Activated T-helper 17 cell treated with anti-CD3 and anti-CD28 coated beads, Interleukin-2, amount 50 U/mL, for 72 hours (primary cell): ENCODE data around the gene KLRF1. TPM values are rescaled to one million over a fixed set of nuclear protein-coding genes. Genes with fewer than 3 reads are reported as not detected.
A peak's percentile ranks its signal among the peaks of the same experiment; 100 is the strongest.
"Not testable (repeated sequence)": the region's sequence is repeated elsewhere in the genome, so short reads cannot be mapped to it uniquely, and the experiment has no call there.

ENCODE experiments used
- ATAC-seq: fragments of 150-1000 bp; cut with Tn5 transposase; replicated peaks from 2 replicates; pipeline ENCODE4 v1.10.0; 2021; ENCODE audit warnings: mild to moderate bottlenecking, moderate library complexity
- H3K27ac Mint-ChIP-seq: one replicate; pipeline ENCODE4 v1.8.0; 2022; ENCODE audit warnings: mixed read lengths
- H3K27me3 Mint-ChIP-seq: one replicate; pipeline ENCODE4 v1.8.0; 2022; ENCODE audit warnings: mixed read lengths
- H3K36me3 Mint-ChIP-seq: one replicate; pipeline ENCODE4 v1.8.0; 2022; ENCODE audit warnings: low read depth, mild to moderate bottlenecking, mixed read lengths
- H3K4me1 Mint-ChIP-seq: one replicate; pipeline ENCODE4 v1.8.0; 2022; ENCODE audit warnings: mixed read lengths
- H3K4me3 Mint-ChIP-seq: one replicate; pipeline ENCODE4 v1.8.0; 2022; ENCODE audit warnings: mild to moderate bottlenecking, mixed read lengths
- H3K9me3 Mint-ChIP-seq: one replicate; pipeline ENCODE4 v1.8.0; 2022; ENCODE audit warnings: mixed read lengths
- total RNA-seq, 2 donors: library from RNA; stranded (reverse); gene quantifications; one replicate each; pipeline ENCODE4 v1.2.3, GENCODE V29; 2022

The KLRF1 gene
- total RNA-seq, 2 donors from 2014 or later = not detected

- ATAC-seq = peak; percentile 87
- Mint-ChIP-seq H3K27me3 (no peaks in the 10 kb centered on the region), H3K36me3 (peaks cover 24% of the 10 kb centered on the region), H3K4me1 (peaks cover 5% of the 10 kb centered on the region), H3K27ac (peak within 1 kb of the TSS; percentile 95), H3K9me3 (no peaks in the 10 kb centered on the region), H3K4me3 (peak within 1 kb of the TSS; percentile 94)
Observed at GRCh38 chr12:9869307-9870161, 42.3 kb downstream of the KLRF1 start, which contains the start of gene CLEC2B. TSS of gene CLEC2B (minus strand) at chr12:9869354.

GRCh38 chr12:9870286-9870866 lies 43.1 kb downstream of the KLRF1 start:
- peak overlapping the region; percentile 94 for H3K4me3 Mint-ChIP-seq
- peak overlapping the region; percentile 95 for H3K27ac Mint-ChIP-seq
- H3K4me1 Mint-ChIP-seq = peaks cover 4% of the 10 kb centered on the region
- no peaks in the 10 kb centered on the region for H3K27me3 Mint-ChIP-seq
- no peak for ATAC-seq
- H3K9me3 Mint-ChIP-seq = no peaks in the 10 kb centered on the region
- H3K36me3 Mint-ChIP-seq = peaks cover 22% of the 10 kb centered on the region

- no peak overlapping the region for H3K4me3 Mint-ChIP-seq
- peaks cover 7% of the 10 kb centered on the region for H3K36me3 Mint-ChIP-seq
- H3K27ac Mint-ChIP-seq = no peak overlapping the region
- peaks cover 4% of the 10 kb centered on the region for H3K4me1 Mint-ChIP-seq
- ATAC-seq = no peak
- H3K9me3 Mint-ChIP-seq = no peaks in the 10 kb centered on the region
- H3K27me3 Mint-ChIP-seq = no peaks in the 10 kb centered on the region
Observed at GRCh38 chr12:9872162-9872561, 44.9 kb downstream of the KLRF1 start.

- Mint-ChIP-seq H3K4me3 (no peak overlapping the region), H3K27me3 (no peaks in the 10 kb centered on the region), H3K9me3 (no peaks in the 10 kb centered on the region), H3K27ac (no peak overlapping the region), H3K36me3 (peaks cover 7% of the 10 kb centered on the region), H3K4me1 (peaks cover 4% of the 10 kb centered on the region)
- no peak for ATAC-seq
Observed at GRCh38 chr12:9872742-9873141, 45.5 kb downstream of the KLRF1 start.

- not testable (repeated sequence) for H3K4me3 Mint-ChIP-seq, H3K9me3 Mint-ChIP-seq, H3K4me1 Mint-ChIP-seq, H3K36me3 Mint-ChIP-seq, H3K27me3 Mint-ChIP-seq, H3K27ac Mint-ChIP-seq, ATAC-seq
Observed at GRCh38 chr12:9876120-9876519, 48.8 kb downstream of the KLRF1 start.

- Mint-ChIP-seq H3K27ac (no peak overlapping the region), H3K4me3 (no peak overlapping the region), H3K36me3 (no peaks in the 10 kb centered on the region), H3K27me3 (no peaks in the 10 kb centered on the region), H3K4me1 (no peaks in the 10 kb centered on the region), H3K9me3 (no peaks in the 10 kb centered on the region)
- no peak for ATAC-seq
Observed at GRCh38 chr12:9880532-9881078, 53.3 kb downstream of the KLRF1 start.

GRCh38 chr12:9881246-9881645 lies 54.0 kb downstream of the KLRF1 start, which contains the start of gene KLRF2:
TSS of gene KLRF2 (plus strand) at chr12:9881489. CDS start at chr12:9881596, 107 bp downstream.
- H3K4me3 Mint-ChIP-seq = no peak within 1 kb of the TSS
- ATAC-seq = no peak
- no peaks in the 10 kb centered on the region for H3K27me3 Mint-ChIP-seq
- no peak within 1 kb of the TSS for H3K27ac Mint-ChIP-seq
- no peaks in the 10 kb centered on the region for H3K9me3 Mint-ChIP-seq
- H3K36me3 Mint-ChIP-seq = no peaks in the 10 kb centered on the region
- no peaks in the 10 kb centered on the region for H3K4me1 Mint-ChIP-seq

- Mint-ChIP-seq H3K36me3 (no peaks in the 10 kb centered on the region), H3K27ac (no peak overlapping the region), H3K4me3 (no peak overlapping the region), H3K9me3 (no peaks in the 10 kb centered on the region), H3K27me3 (no peaks in the 10 kb centered on the region), H3K4me1 (no peaks in the 10 kb centered on the region)
- no peak for ATAC-seq
Observed at GRCh38 chr12:9881988-9882387, 54.7 kb downstream of the KLRF1 start.

- H3K9me3 Mint-ChIP-seq = no peaks in the 10 kb centered on the region
- H3K27ac Mint-ChIP-seq = no peak overlapping the region
- no peak overlapping the region for H3K4me3 Mint-ChIP-seq
- no peaks in the 10 kb centered on the region for H3K36me3 Mint-ChIP-seq
- no peaks in the 10 kb centered on the region for H3K27me3 Mint-ChIP-seq
- no peak for ATAC-seq
- no peaks in the 10 kb centered on the region for H3K4me1 Mint-ChIP-seq
Observed at GRCh38 chr12:9883175-9883574, 55.9 kb downstream of the KLRF1 start.

- Mint-ChIP-seq H3K36me3 (no peaks in the 10 kb centered on the region), H3K4me1 (no peaks in the 10 kb centered on the region), H3K27me3 (no peaks in the 10 kb centered on the region), H3K27ac (no peak overlapping the region), H3K4me3 (no peak overlapping the region), H3K9me3 (no peaks in the 10 kb centered on the region)
- ATAC-seq = no peak
Observed at GRCh38 chr12:9888665-9889273, 61.5 kb downstream of the KLRF1 start.

Other genes with a start within 250 kb of the KLRF1 start
- gene KLRB1, start 219.6 kb upstream of the KLRF1 start, total RNA-seq = 10 to 100 TPM in 1 of 2 donors, 1 to 10 TPM in 1; 6.8 to 11.6 TPM
- gene CLEC2D, start 157.8 kb upstream of the KLRF1 start, total RNA-seq = 100 to 1,000 TPM; 146 to 267 TPM
- gene CLECL1, start 94.4 kb upstream of the KLRF1 start, total RNA-seq = 1 to 10 TPM; 6.1 to 7.7 TPM
- gene CD69, start 66.6 kb upstream of the KLRF1 start, total RNA-seq = 100 to 1,000 TPM in 1 of 2 donors, 10 to 100 TPM in 1; 51.8 to 150 TPM
- 10 to 100 TPM; 21.8 to 54.0 TPM for gene CLEC2B, start 41.9 kb downstream of the KLRF1 start, total RNA-seq
- gene KLRF2, start 54.0 kb downstream of the KLRF1 start, total RNA-seq = not detected
- not detected for gene CLEC2A, start 104.9 kb downstream of the KLRF1 start, total RNA-seq
- gene CLEC12A, start 143.9 kb downstream of the KLRF1 start, total RNA-seq = under 1 TPM in 1 of 2 donors, not detected in 1; 0.39 TPM
- not detected for gene CLEC1B, start 171.6 kb downstream of the KLRF1 start, total RNA-seq
- gene CLEC12B, start 183.1 kb downstream of the KLRF1 start, total RNA-seq = not detected
- gene CLEC9A, start 203.2 kb downstream of the KLRF1 start, total RNA-seq = not detected